Measurements from ENCODE around the gene NDUFB7.

DNA sequence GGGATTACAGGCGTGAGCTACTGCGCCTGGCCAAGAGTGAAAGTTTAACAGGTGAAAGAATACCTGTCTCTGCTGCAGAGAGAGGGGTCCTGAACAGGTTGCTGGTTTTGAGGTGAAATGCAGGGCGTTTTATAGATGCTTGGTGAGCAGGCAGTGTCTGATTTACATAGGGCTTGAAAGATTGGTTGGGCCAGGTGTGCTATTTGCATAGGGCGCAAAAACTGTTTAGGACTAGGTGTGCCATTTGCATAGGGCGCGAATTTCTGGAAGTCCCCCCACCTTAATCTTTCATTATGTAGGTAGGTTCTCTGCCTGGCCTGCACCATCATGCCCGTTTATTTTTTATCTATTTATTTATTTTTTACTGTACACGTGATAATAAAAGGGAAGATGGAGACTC, 4.5 kb upstream of the NDUFB7 start:
- TF ChIP-seq EZH2 (IDR thresholded peaks at IDR 0.05; ENCODE audit: insufficient read depth, poor library complexity, severe bottlenecking) (no peak), EZH2phosphoT487 (IDR thresholded peaks at IDR 0.05; ENCODE audit: insufficient read depth, low read depth) (no peak)

Measured in GM23248 (cell line).